GM10266 (cell line): Measurements from ENCODE around the gene TBRG1.

Experiments used
- DNase-seq: peaks from one replicate; pipeline ENCODE4 v3.0.0; 2012; ENCODE audit errors: extremely low spot score
- CTCF ChIP-seq: IDR thresholded peaks from 2 replicates; pipeline ENCODE4 v1.5.1; 2012; ENCODE audit warnings: mild to moderate bottlenecking, low read depth; ENCODE audit not compliant: control insufficient read depth, insufficient read depth; ENCODE audit errors: missing control alignments

Gene TBRG1

GRCh38 chr11:124662106-124662505, 39.4 kb downstream of the TBRG1 start:
- no peak for DNase-seq
- TF ChIP-seq CTCF: no peak

- no peak for TF ChIP-seq CTCF
Observed at GRCh38 chr11:124663861-124664260, 41.2 kb downstream of the TBRG1 start.

GRCh38 chr11:124667601-124668000, 44.9 kb downstream of the TBRG1 start:
- no peak for TF ChIP-seq CTCF
- no peak for DNase-seq

More at GRCh38 chr11:124663861-124664260, 41.2 kb downstream of the TBRG1 start:
- DNase-seq: no peak

- DNase-seq: peak; percentile 68
Observed at GRCh38 chr11:124669193-124669592, 46.5 kb downstream of the TBRG1 start.

GRCh38 chr11:124670732-124671131, 48.1 kb downstream of the TBRG1 start:
- TF ChIP-seq CTCF: no peak
- no peak for DNase-seq

More at GRCh38 chr11:124669193-124669592, 46.5 kb downstream of the TBRG1 start:
- TF ChIP-seq CTCF: peak; percentile 82

GRCh38 chr11:124672536-124673215, 50.0 kb downstream of the TBRG1 start:
- DNase-seq: no peak
- no peak for TF ChIP-seq CTCF

GRCh38 chr11:124673333-124674167, 50.9 kb downstream of the TBRG1 start, which contains the start of the genes SIAE and SPA17:
SIAE (minus strand) TSS chr11:124673739; CDS start chr11:124673708, 31 bp downstream.
SPA17 (plus strand) TSS chr11:124673904; CDS start chr11:124675265, 1,361 bp downstream.
- no peak for TF ChIP-seq CTCF
- DNase-seq: peak; percentile 89
